Measurements from ENCODE around the gene ABCC8.

- TF ChIP-seq MAX (IDR thresholded peaks at IDR 0.05) = no peak
- TF ChIP-seq MAZ (IDR thresholded peaks at IDR 0.05; ENCODE audit: borderline replicate concordance, low read depth, low read length) = no peak
- no peak for TF ChIP-seq RAD21 (conservative IDR thresholded peaks at IDR 0.05 in 1 of 2, IDR thresholded peaks at IDR 0.05 in 1 of 2)
- no peak for TF ChIP-seq JUNB (IDR thresholded peaks at IDR 0.05)
- TF ChIP-seq JUN (IDR thresholded peaks at IDR 0.05) = no peak
- no peak for TF ChIP-seq TFCP2L1 (CRISPR knock-in tag; IDR thresholded peaks at IDR 0.05)
- no peak for TF ChIP-seq BHLHE40 (IDR thresholded peaks at IDR 0.05; ENCODE audit: low read depth, low read length)
These were observed 28.5 kb upstream of the ABCC8 start for GRCh38 chr11:17505146-17505545.

Measured in A549 (cell line).